ENCODE measurements around the gene MAP2K1.

The MAP2K1 gene

DNA sequence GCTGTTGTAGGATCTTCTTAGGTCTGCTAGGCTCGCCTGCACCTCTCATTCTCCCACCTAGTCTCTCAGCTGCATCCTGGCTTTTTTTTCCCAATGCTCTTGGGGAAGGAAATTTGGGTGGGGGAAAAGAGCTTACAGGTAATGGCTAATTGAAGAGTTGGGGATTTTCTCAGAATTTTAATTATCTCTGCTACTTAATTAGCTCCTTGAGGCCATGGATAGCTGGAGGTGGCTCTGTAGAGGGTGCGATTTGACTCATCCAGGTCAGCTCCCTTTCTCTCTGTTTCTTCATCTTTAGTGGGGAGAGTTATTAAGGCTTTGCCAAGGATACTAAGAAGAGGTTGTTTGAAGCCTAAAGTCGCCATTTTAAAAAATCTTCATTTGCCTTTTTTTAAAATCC is 88.3 kb downstream of the MAP2K1 start:
- TF ChIP-seq, protein P1, sequence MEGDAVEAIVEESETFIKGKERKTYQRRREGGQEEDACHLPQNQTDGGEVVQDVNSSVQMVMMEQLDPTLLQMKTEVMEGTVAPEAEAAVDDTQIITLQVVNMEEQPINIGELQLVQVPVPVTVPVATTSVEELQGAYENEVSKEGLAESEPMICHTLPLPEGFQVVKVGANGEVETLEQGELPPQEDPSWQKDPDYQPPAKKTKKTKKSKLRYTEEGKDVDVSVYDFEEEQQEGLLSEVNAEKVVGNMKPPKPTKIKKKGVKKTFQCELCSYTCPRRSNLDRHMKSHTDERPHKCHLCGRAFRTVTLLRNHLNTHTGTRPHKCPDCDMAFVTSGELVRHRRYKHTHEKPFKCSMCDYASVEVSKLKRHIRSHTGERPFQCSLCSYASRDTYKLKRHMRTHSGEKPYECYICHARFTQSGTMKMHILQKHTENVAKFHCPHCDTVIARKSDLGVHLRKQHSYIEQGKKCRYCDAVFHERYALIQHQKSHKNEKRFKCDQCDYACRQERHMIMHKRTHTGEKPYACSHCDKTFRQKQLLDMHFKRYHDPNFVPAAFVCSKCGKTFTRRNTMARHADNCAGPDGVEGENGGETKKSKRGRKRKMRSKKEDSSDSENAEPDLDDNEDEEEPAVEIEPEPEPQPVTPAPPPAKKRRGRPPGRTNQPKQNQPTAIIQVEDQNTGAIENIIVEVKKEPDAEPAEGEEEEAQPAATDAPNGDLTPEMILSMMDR (IDR thresholded peaks at IDR 0.05; ENCODE audit: low read depth, low read length): no peak
- Histone ChIP-seq H3K27me3 (no peaks in the 10 kb centered on the region), H3K4me1 (no peaks in the 10 kb centered on the region; the same call in 1 of the 2 replicates), H3K9me3 (no peaks in the 10 kb centered on the region), H3K36me3 (no peaks in the 10 kb centered on the region; the same call in 1 of the 2 replicates), H3K4me3 (ENCODE audit: low read depth, low read length) (no peak overlapping the region)
- DNase-seq: no peak

DNA sequence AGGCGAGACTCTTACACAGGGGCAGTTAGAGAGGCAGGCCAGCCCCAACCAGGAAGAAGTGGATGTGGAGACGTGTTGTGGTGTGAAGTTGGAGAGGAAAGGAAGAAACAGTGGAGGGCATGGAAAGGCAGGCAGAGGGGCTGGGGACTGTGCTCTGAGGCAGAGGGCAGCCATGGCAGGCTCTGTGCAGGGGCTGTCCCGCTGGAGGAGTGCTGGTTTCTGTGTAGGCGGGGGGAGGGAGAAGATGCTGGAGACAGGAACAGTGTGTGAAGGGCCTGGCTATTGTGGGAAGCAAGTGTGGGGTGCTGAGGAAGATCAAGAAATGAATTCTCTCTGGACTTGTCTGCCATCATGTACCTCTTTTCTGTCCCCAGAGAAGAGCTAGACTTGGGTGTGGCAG is 89.8 kb downstream of the MAP2K1 start:
- TF ChIP-seq, protein P1 (IDR thresholded peaks at IDR 0.05; ENCODE audit: low read depth, low read length): no peak
- Histone ChIP-seq H3K4me1 (no peaks in the 10 kb centered on the region; the same call in 1 of the 2 replicates), H3K4me3 (ENCODE audit: low read depth, low read length) (no peak overlapping the region), H3K36me3 (no peaks in the 10 kb centered on the region; the same call in 1 of the 2 replicates), H3K9me3 (no peaks in the 10 kb centered on the region), H3K27me3 (no peaks in the 10 kb centered on the region)
- DNase-seq: no peak

DNA sequence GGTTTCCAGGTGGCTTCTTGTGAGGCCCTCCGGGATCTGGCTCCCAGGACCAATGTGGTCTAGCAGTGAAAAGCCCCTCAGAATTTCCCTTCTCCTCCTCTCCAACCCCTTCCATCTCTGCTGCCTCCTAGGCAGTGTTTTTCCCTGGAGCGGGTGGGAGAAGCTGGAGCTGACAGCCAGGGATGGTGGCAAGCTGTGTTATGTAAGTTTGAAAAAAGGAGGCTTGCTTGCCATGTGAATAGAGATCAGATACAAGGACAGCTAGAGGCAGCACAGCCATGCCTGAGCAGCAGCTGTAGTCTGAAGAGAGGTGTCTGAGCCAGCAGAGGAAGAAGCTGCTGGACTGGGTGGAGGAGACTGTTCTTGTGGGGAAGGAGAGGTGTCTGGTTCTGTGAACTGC is 90.3 kb downstream of the MAP2K1 start:
- no peak for DNase-seq
- Histone ChIP-seq H3K4me3 (ENCODE audit: low read depth, low read length) (no peak overlapping the region), H3K36me3 (no peaks in the 10 kb centered on the region; the same call in 1 of the 2 replicates), H3K4me1 (no peaks in the 10 kb centered on the region; the same call in 1 of the 2 replicates), H3K27me3 (no peaks in the 10 kb centered on the region), H3K9me3 (no peaks in the 10 kb centered on the region)
- TF ChIP-seq, protein P1 (IDR thresholded peaks at IDR 0.05; ENCODE audit: low read depth, low read length): no peak

DNA sequence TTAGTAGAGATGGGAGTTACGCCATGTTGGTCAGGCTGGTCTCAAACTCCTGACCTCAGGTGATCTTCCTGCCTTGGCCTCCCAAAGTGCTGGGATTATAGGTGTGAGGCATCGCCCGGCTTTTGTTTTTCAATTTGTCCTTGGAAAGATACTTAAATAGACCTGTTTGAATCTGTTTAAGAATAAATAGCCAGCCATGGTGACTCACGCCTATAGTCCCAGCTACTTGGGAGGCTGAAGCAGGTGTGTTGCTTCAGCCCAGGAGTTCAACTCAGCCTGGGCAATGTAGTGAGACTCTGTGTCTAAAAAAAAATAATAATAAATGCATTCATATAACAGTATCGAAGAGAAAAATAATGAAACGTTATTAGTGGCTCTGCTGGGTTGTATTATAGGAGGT is 93.6 kb downstream of the MAP2K1 start:
- no peaks in the 10 kb centered on the region for H3K36me3 ChIP-seq
- H3K4me3 ChIP-seq (ENCODE audit: low read depth, low read length): no peak overlapping the region
- H3K27me3 ChIP-seq: no peaks in the 10 kb centered on the region
- TF ChIP-seq, protein P1 (IDR thresholded peaks at IDR 0.05; ENCODE audit: low read depth, low read length): no peak
- no peaks in the 10 kb centered on the region for H3K4me1 ChIP-seq
- no peaks in the 10 kb centered on the region for H3K9me3 ChIP-seq
- no peak for DNase-seq

DNA sequence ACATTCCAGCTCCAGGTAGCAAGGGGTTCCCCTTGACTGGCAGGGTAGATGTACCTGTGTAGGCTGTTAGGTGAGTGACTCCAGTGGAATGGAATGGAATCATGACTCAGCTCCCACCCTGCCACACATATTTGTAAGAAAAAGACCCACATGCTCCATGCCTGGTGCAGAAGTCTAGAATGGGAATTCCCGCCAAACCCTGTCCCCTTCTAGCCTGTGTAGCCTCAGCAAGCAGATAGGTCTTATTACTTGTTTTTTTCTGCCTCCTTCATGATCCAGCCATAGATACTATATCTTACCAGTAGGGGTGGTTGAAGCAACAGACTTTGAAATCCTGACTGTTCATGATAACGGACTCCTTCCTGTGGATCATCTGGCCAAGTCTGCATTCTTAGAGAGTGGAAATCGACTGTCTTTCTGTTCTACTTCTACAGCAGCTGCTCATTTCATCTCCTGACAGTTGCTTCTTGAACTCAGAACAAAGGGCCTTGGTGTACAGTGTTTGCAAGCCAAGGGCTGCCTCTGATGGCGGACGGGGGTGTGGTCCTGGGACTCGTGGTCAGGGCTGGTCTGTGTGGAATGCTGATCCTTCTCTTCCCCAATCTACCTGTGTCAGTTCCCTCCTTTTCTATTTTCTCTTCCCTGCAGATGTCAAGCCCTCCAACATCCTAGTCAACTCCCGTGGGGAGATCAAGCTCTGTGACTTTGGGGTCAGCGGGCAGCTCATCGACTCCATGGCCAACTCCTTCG is 94.6 kb downstream of the MAP2K1 start:
- Histone ChIP-seq H3K4me1 (no peaks in the 10 kb centered on the region), H3K27me3 (no peaks in the 10 kb centered on the region), H3K36me3 (no peaks in the 10 kb centered on the region), H3K9me3 (no peaks in the 10 kb centered on the region), H3K4me3 (ENCODE audit: low read depth, low read length) (no peak overlapping the region)
- DNase-seq: no peak
- TF ChIP-seq, protein P1 (IDR thresholded peaks at IDR 0.05; ENCODE audit: low read depth, low read length): no peak

DNA sequence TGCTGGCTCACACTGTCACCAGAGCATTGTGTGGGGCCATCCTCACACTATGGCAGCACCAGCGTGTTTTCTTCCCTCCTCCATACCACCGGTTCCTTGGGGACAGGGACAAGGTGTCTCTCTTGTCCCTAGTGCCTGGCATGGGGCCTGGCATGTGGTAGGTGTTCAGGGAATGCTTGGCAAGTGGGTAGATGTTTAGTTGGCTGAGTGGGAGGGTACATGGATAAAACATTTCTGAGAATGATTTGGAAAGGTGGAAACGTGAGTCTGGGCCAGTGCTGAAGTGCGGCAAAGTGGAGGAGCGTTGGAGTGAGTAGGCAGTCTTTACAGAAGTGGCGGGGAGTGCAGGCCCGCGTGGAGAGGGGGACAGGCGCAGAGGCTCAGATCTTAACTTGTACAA is 95.8 kb downstream of the MAP2K1 start:
- Histone ChIP-seq H3K9me3 (no peaks in the 10 kb centered on the region), H3K27me3 (no peaks in the 10 kb centered on the region), H3K4me3 (ENCODE audit: low read depth, low read length) (no peak overlapping the region), H3K4me1 (no peaks in the 10 kb centered on the region), H3K36me3 (peaks cover 7% of the 10 kb centered on the region)
- TF ChIP-seq, protein P1 (IDR thresholded peaks at IDR 0.05; ENCODE audit: low read depth, low read length): no peak
- DNase-seq: no peak
